Keratinocyte (primary cell): Measurements from ENCODE around the gene NCK1. TPM values are rescaled to one million over a fixed set of nuclear protein-coding genes. Genes with fewer than 3 reads are reported as not detected.

Source experiments
- DNase-seq: peaks from one replicate; pipeline ENCODE4 v3.0.0-alpha.2; 2011; ENCODE audit warnings: low read depth, missing footprints, low spot score
- FAIRE-seq: peaks from 2 replicates; lab custom pipeline; 2011; peaks lifted over from hg19 to GRCh38; lab: Jason Lieb, UNC
- H2AFZ ChIP-seq: 2 replicates; pipeline ENCODE4 v1.6.0; 2012; ENCODE audit warnings: low read length, control low read depth, inconsistent platforms; ENCODE audit not compliant: control insufficient read depth
- H3K27ac ChIP-seq: 2 replicates; pipeline ENCODE4 v1.5.1; 2011; ENCODE audit warnings: low read length; ENCODE audit not compliant: control insufficient read depth, insufficient read depth
- H3K27me3 ChIP-seq: 3 replicates; pipeline ENCODE4 v1.6.0; 2011; ENCODE audit warnings: low read length; ENCODE audit not compliant: control insufficient read depth, insufficient read depth; ENCODE audit errors: extremely low read depth
- H3K36me3 ChIP-seq, 2 experiments: 2 replicates in 1 of 2; 3 replicates in 1 of 2; pipeline ENCODE4 v1.5.1; 2011; ENCODE audit warnings: low read length in 2 of 2, mild to moderate bottlenecking in 1 of 2; ENCODE audit not compliant: control insufficient read depth in 2 of 2, insufficient read depth in 2 of 2; ENCODE audit errors: extremely low read depth in 1 of 2
- H3K4me1 ChIP-seq: 3 replicates; pipeline ENCODE4 v1.5.1; 2011; ENCODE audit warnings: low read length; ENCODE audit not compliant: control insufficient read depth, insufficient read depth; ENCODE audit errors: extremely low read depth
- H3K4me2 ChIP-seq: 3 replicates; pipeline ENCODE4 v1.6.0; 2011; ENCODE audit warnings: low read depth, low read length; ENCODE audit not compliant: control insufficient read depth, insufficient read depth; ENCODE audit errors: extremely low read depth
- H3K4me3 ChIP-seq, 3 experiments: fragments of 200-600 bp in 1 of 3; sonication (generic) in 1 of 3; 2 replicates in 2 of 3; 3 replicates in 1 of 3; pipeline ENCODE4 v1.5.1; 2011 to 2016; ENCODE audit warnings: low read length in 3 of 3, mild to moderate bottlenecking in 3 of 3, control low read depth in 2 of 3, inconsistent platforms in 1 of 3, low read depth in 1 of 3, mixed read lengths in 1 of 3, mixed run types in 1 of 3, moderate library complexity in 1 of 3; ENCODE audit not compliant: control insufficient read depth in 2 of 3, insufficient read depth in 2 of 3; ENCODE audit errors: extremely low read depth in 1 of 3
- H3K79me2 ChIP-seq: 2 replicates; pipeline ENCODE4 v1.6.0; 2012; ENCODE audit warnings: low read length; ENCODE audit not compliant: control insufficient read depth, insufficient read depth
- H3K9ac ChIP-seq: 3 replicates; pipeline ENCODE4 v1.6.0; 2011; ENCODE audit warnings: low read length; ENCODE audit not compliant: control insufficient read depth, insufficient read depth; ENCODE audit errors: extremely low read depth
- H3K9me1 ChIP-seq: 3 replicates; pipeline ENCODE4 v1.6.0; 2011; ENCODE audit warnings: low read length; ENCODE audit not compliant: control insufficient read depth, insufficient read depth; ENCODE audit errors: extremely low read depth
- H3K9me3 ChIP-seq: 2 replicates; pipeline ENCODE4 v1.5.1; 2012; ENCODE audit warnings: low read depth, low read length; ENCODE audit not compliant: control insufficient read depth
- H4K20me1 ChIP-seq: 3 replicates; pipeline ENCODE4 v1.6.0; 2011; ENCODE audit warnings: low read length; ENCODE audit not compliant: control insufficient read depth, insufficient read depth; ENCODE audit errors: extremely low read depth
- EZH2 ChIP-seq: IDR thresholded peaks from one replicate; pipeline ENCODE4 v1.6.1; 2012; ENCODE audit warnings: inconsistent platforms, mild to moderate bottlenecking, low read length, moderate library complexity
- dilution Hi-C: fragments of 300-500 bp; cut with MboI; formaldehyde crosslinking; loops from one replicate; pipeline ENCODE4 v1.7.0; 2020; ENCODE audit warnings: low sequenced_read_pairs; ENCODE audit not compliant: extremely low pct_ligation_motif_present
- polyA plus RNA-seq, 5 experiments: library from polyadenylated mRNA; depleted of rRNA in 3 of 5; stranded (reverse) in 3 of 5; stranded (forward) in 1 of 5; unstranded in 1 of 5; fragments of >200 nt; gene quantifications; 1 replicate in 1 of 5; 2 replicates in 3 of 5; 3 replicates in 1 of 5; pipeline versions ENCODE4 v1.2.1 to v1.2.3, GENCODE V29; 2011 to 2012; ENCODE audit warnings: missing spikeins in 2 of 5, low read depth in 1 of 5, low replicate concordance in 1 of 5
- TF ChIP-seq, protein P1 (sequence below), 3 experiments: IDR thresholded peaks in 1 of 3; conservative IDR thresholded peaks in 1 of 3; optimal IDR thresholded peaks in 1 of 3; 2 replicates in 2 of 3; 3 replicates in 1 of 3; pipeline versions ENCODE3 to v1.5.1; 2011; ENCODE audit warnings: low read length in 3 of 3, mild to moderate bottlenecking in 3 of 3, moderate library complexity in 2 of 3, control low read depth in 1 of 3, inconsistent platforms in 1 of 3; ENCODE audit not compliant: insufficient read depth in 2 of 3; ENCODE audit errors: extremely low read depth in 1 of 3

The NCK1 gene
- polyA plus RNA-seq, 1 donor (not counting 4 experiments of a cell fraction or from before 2014, with no cell fraction given): 57.9 TPM

DNA sequence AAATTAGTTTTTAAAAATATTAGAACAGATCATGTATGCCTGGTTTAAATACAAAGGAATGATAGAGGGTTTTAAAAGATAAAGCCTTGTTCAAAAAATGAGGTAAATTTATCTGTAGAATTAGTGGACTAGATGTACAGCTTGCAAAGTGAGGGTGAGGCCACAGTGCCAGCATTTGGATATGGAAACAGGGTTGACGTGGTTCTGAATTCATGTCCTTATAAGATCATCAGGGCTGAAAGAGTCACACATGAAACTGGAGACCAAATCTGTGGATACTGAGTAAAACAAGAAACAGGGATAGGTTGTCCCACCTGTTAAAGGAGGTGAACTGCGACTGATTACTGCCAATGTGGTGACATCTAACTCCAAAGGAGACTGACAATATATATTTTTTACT lies 46.3 kb downstream of the NCK1 start:
- Histone ChIP-seq H3K79me2 (peaks cover 96% of the 10 kb centered on the region), H3K4me3 (no peak overlapping the region), H3K36me3 (no peaks in the 10 kb centered on the region), H3K9me1 (peaks cover 3% of the 10 kb centered on the region), H4K20me1 (peaks cover 5% of the 10 kb centered on the region), H3K9ac (no peak overlapping the region), H2AFZ (no peak overlapping the region), H3K4me2 (no peak overlapping the region), H3K27ac (no peak overlapping the region), H3K9me3 (no peaks in the 10 kb centered on the region), H3K4me1 (no peaks in the 10 kb centered on the region), H3K27me3 (no peaks in the 10 kb centered on the region)
- no peak for TF ChIP-seq EZH2
- TF ChIP-seq, protein P1, sequence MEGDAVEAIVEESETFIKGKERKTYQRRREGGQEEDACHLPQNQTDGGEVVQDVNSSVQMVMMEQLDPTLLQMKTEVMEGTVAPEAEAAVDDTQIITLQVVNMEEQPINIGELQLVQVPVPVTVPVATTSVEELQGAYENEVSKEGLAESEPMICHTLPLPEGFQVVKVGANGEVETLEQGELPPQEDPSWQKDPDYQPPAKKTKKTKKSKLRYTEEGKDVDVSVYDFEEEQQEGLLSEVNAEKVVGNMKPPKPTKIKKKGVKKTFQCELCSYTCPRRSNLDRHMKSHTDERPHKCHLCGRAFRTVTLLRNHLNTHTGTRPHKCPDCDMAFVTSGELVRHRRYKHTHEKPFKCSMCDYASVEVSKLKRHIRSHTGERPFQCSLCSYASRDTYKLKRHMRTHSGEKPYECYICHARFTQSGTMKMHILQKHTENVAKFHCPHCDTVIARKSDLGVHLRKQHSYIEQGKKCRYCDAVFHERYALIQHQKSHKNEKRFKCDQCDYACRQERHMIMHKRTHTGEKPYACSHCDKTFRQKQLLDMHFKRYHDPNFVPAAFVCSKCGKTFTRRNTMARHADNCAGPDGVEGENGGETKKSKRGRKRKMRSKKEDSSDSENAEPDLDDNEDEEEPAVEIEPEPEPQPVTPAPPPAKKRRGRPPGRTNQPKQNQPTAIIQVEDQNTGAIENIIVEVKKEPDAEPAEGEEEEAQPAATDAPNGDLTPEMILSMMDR (optimal IDR thresholded peaks at IDR 0.05 in 1 of 3, IDR thresholded peaks at IDR 0.05 in 1 of 3, conservative IDR thresholded peaks at IDR 0.05 in 1 of 3; ENCODE audit: extremely low read depth in 1 of 3, insufficient read depth in 2 of 3, low read length in 3 of 3): no peak
- no peak for DNase-seq
- dilution Hi-C loops: no loop called here
- no peak for FAIRE-seq

DNA sequence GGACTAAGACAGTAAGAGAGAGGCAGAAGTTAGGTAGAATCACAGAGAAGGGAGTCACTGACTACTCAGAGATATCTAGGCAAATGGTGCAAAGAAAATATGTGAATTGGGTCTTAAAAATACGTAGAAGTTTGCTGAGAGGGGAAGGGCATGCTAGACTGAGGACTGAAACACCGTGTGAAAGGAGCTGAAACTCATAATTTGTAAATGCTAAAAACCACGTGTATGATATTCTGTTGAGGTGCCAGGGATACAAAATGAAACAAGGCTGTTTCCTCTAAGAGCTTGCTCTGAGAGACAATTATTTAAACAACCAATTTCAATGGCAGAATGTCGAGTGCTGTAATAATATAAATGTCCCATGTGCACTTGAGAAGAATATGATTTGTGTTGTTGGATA lies 47.2 kb downstream of the NCK1 start:
- TF ChIP-seq, protein P1 (optimal IDR thresholded peaks at IDR 0.05 in 1 of 3, IDR thresholded peaks at IDR 0.05 in 1 of 3, conservative IDR thresholded peaks at IDR 0.05 in 1 of 3; ENCODE audit: extremely low read depth in 1 of 3, insufficient read depth in 2 of 3, low read length in 3 of 3): no peak
- TF ChIP-seq EZH2: no peak
- no peaks in the 10 kb centered on the region for H3K9me3 ChIP-seq
- no peak overlapping the region for H3K9ac ChIP-seq
- no peak overlapping the region for H2AFZ ChIP-seq
- H3K79me2 ChIP-seq: peaks cover 92% of the 10 kb centered on the region
- no peak for DNase-seq
- no peaks in the 10 kb centered on the region for H3K27me3 ChIP-seq
- H3K4me3 ChIP-seq: no peak overlapping the region
- H3K9me1 ChIP-seq: peaks cover 3% of the 10 kb centered on the region
- H3K4me1 ChIP-seq: no peaks in the 10 kb centered on the region
- H4K20me1 ChIP-seq: peaks cover 5% of the 10 kb centered on the region
- dilution Hi-C loops: no loop called here
- no peak for FAIRE-seq
- H3K4me2 ChIP-seq: no peak overlapping the region
- no peak overlapping the region for H3K27ac ChIP-seq
- H3K36me3 ChIP-seq: no peaks in the 10 kb centered on the region
